K562 (cell line): ENCODE data around the gene HBEGF.

Experiments
- MAX ChIP-seq: sonication (generic); formaldehyde crosslinking; IDR thresholded peaks from 2 replicates; pipeline ENCODE4 v1.9.0; 2022; ENCODE audit warnings: mild to moderate bottlenecking, missing genetic modification reagents
- RBM22 ChIP-seq: fragments of 200-400 bp; formaldehyde crosslinking; IDR thresholded peaks from 2 replicates; pipeline ENCODE4 v1.6.1; 2018; ENCODE audit warnings: low read length, low read depth; ENCODE audit not compliant: poor library complexity, severe bottlenecking
- SP1 ChIP-seq: sonication (generic); formaldehyde crosslinking; IDR thresholded peaks from 2 replicates; pipeline ENCODE4 v1.8.1; 2022; ENCODE audit warnings: mild to moderate bottlenecking, missing genetic modification reagents
- SRF ChIP-seq, 2 experiments: fragments of 250-450, 450-650 bp in 1 of 2; sonication (Bioruptor Pico) in 1 of 2; sonication (generic) in 1 of 2; formaldehyde crosslinking; IDR thresholded peaks; 2 replicates each; pipeline versions ENCODE4 v1.5.0 to v1.5.1; 2020 to 2022; ENCODE audit warnings: mild to moderate bottlenecking in 1 of 2, missing genetic modification reagents in 1 of 2
- ZNF274 ChIP-seq: IDR thresholded peaks from 2 replicates; pipeline ENCODE4 v1.6.1; 2011; ENCODE audit warnings: low read depth, mild to moderate bottlenecking, low read length, moderate library complexity, borderline replicate concordance

GRCh38 chr5:140349244-140349643, 2.8 kb upstream of the HBEGF start:
- TF ChIP-seq RBM22 (no peak), SRF (CRISPR knock-in tag; IDR thresholded peaks at IDR 0.05) (no peak), MAX (CRISPR knock-in tag) (no peak), ZNF274 (no peak), SP1 (CRISPR knock-in tag) (no peak)
